Activated T-helper 2 cell treated with anti-CD3 and anti-CD28 coated beads, Interferon-gamma antibody, Interleukin-2, Interleukin-4, amounts not matched to agents 10 μg/mL and 5 μg/mL and 100 μg/mL, durations not matched to agents 14 hours and 24 hours and 36 hours (primary cell): Measurements from ENCODE around the gene ABTB1. TPM values are rescaled to one million over a fixed set of nuclear protein-coding genes. Genes with fewer than 3 reads are reported as not detected.

Experiments
- DNase-seq: peaks from one replicate; pipeline ENCODE4 v3.0.0; 2021; ENCODE audit warnings: low spot score
- H3K27ac Mint-ChIP-seq: one replicate; pipeline ENCODE4 v1.8.0; 2021; ENCODE audit warnings: mixed read lengths
- H3K27me3 Mint-ChIP-seq: one replicate; pipeline ENCODE4 v1.8.0; 2021; ENCODE audit warnings: low read depth, mixed read lengths
- H3K36me3 Mint-ChIP-seq: one replicate; pipeline ENCODE4 v1.8.0; 2021; ENCODE audit warnings: low read depth, mixed read lengths
- H3K4me1 Mint-ChIP-seq: one replicate; pipeline ENCODE4 v1.8.0; 2021; ENCODE audit warnings: low read depth, mixed read lengths
- H3K4me3 Mint-ChIP-seq: one replicate; pipeline ENCODE4 v1.8.0; 2021; ENCODE audit warnings: low read depth, mild to moderate bottlenecking, moderate library complexity, mixed read lengths
- H3K9me3 Mint-ChIP-seq: one replicate; pipeline ENCODE4 v1.8.0; 2021; ENCODE audit warnings: mixed read lengths
- intact Hi-C: fragments of 100-400 bp; cut with micrococcal nuclease; formaldehyde crosslinking; loops from one replicate; pipeline ENCODE4 v1.15.1; 2023
- total RNA-seq: library from RNA; stranded (reverse); gene quantifications from 2 replicates; pipeline ENCODE4 v1.2.3, GENCODE V29; 2022

The ABTB1 gene
- total RNA-seq, 1 donor from 2014 or later, result 11.7 TPM

DNA sequence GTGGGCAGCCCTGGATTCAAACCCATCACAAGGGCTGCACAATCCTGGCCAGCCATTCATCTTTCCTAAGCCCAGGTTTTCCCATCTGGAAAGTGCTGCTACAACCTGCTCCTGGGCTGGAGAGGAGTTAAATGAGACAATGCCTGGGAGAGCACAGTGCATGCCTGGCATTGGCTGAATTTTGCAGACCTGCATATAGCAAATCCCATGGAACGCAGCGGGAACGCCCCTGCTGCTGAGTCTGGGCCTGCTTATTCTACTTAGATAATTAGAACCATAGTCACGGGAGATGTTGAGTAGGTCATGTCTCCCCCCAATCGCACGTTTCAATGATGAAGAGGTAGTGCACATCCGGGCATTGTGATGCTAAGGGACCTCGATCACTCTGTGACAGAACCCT is 46.6 kb downstream of the ABTB1 start:
- H3K4me3 Mint-ChIP-seq, result no peak overlapping the region

DNA sequence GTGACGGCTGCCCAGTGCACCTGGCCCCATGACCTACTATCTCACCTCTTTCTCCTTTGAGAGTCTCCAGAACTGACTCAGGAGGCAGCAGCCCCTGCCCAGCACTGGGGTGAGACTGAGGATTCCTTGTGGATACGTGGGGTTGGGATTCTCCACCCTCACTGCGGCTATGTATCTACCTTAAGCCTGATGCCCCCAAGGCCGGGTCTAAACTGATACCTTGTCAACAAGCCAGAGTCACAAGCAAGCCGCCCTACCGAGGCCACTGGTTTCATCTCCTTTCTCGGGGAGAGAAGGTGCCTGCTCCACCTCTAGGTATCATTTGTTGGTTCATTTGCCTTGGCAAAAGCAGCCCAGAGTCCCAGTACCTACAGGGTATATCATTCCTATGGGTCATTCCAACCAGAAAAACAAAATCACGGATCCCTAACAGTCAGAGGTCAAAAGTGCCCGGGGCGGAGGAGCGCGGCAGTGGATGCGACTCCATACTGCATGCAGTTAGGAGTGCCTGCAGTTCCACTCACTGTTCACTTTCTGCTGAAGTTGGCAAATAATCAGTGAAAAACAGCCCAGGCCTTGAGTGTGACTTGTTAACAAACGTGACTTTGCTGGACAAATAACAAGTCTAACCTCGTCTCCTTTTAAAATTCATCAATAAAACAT is 47.5 kb downstream of the ABTB1 start:
- no peaks in the 10 kb centered on the region for H3K9me3 Mint-ChIP-seq
- no peak for DNase-seq
- no peak overlapping the region for H3K27ac Mint-ChIP-seq
- no peaks in the 10 kb centered on the region for H3K4me1 Mint-ChIP-seq
- no peaks in the 10 kb centered on the region for H3K36me3 Mint-ChIP-seq
- no peak overlapping the region for H3K4me3 Mint-ChIP-seq
- intact Hi-C loops, result no loop called here
- peaks cover 2% of the 10 kb centered on the region for H3K27me3 Mint-ChIP-seq

More for the DNA sequence above, 46.6 kb downstream of the ABTB1 start:
- intact Hi-C loops, result no loop called here
- no peak for DNase-seq
- peaks cover 1% of the 10 kb centered on the region for H3K27me3 Mint-ChIP-seq
- H3K9me3 Mint-ChIP-seq, result no peaks in the 10 kb centered on the region
- no peaks in the 10 kb centered on the region for H3K4me1 Mint-ChIP-seq
- H3K27ac Mint-ChIP-seq, result no peak overlapping the region
- no peaks in the 10 kb centered on the region for H3K36me3 Mint-ChIP-seq

DNA sequence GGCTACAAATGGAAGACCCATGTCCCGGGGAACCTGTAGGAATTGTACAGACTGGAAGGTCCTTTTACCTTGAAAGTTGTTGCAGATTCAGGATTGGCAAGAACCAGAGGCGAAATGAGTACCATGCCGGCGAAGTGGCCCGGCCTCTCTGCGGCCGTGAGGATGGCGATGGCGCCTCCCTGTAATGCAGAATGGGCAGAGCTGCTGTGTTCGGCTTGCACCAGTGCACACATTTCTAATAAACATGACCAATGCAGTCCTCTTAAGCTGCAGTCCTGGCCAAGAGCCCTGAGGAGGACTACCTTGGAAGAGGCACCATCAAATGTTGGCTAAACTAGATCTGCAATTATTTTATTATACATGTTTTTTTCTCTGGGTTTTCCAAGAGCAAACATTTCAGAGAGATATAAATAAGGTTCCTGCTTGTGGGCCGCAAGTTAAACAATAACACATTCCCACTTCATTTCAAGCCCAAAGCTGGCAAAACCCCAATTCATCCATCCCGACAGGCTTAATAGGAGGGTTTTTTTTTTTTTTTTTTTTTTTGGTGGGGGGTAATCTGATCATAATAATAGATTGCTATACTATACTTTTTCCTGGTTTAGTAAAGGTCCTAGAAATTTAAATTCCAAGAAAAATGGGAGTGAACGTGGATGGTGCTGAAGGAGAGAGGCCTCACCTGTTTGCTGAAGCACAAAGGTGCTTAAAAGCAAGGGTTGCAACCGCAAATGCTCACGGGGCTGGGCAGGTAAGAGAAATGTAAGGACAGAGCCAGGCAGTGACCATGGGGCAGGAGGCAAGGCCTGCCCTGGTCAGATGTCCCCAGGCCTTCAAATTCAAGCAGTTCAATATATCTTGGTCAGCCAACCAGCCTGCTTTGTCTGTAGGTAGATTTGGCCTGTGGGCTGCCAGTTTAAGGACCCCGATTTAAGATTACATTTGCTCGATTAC is 48.5 kb downstream of the ABTB1 start:
- Mint-ChIP-seq H3K4me3 (no peak overlapping the region), H3K27ac (no peak overlapping the region), H3K9me3 (no peaks in the 10 kb centered on the region), H3K27me3 (peaks cover 6% of the 10 kb centered on the region), H3K36me3 (no peaks in the 10 kb centered on the region), H3K4me1 (peaks cover 2% of the 10 kb centered on the region)
- intact Hi-C loops, result no loop called here
- DNase-seq, result no peak

DNA sequence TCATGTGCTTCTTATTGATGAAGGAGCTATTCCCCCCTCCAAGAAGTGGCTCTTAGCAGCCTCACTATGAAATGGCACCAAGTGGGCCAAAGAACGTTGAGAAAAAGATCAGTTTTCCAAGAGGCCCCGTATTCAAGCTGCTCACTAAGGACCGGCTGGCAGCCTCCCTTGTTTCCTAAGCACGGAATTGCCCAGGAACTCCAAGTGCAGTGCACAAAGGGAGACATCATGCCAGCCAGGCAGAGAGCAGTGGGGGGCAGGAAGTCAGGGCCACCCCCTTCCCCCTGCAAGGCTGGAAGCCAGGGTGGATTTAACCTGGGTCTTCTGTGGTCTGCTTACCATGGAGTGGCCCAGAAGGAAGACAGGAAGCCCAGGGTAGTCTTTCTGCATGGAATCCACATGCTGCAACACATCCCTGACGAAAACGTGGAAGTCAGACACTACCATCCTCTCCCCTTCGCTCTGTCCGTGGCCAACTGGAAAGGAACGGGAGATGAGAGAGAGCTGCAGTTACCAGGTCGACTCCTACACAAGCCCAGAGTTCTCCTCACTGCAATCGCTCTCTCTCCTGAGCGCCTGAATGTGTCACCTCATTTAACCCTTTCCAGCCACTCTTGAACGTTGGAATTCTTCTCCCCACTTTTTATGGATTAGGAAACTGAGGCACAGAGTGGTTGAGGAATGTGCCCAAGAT is 49.5 kb downstream of the ABTB1 start:
- Mint-ChIP-seq H3K4me1 (peaks cover 2% of the 10 kb centered on the region), H3K9me3 (no peaks in the 10 kb centered on the region), H3K4me3 (no peak overlapping the region), H3K27ac (no peak overlapping the region), H3K27me3 (peaks cover 6% of the 10 kb centered on the region), H3K36me3 (no peaks in the 10 kb centered on the region)
- DNase-seq, result no peak
- intact Hi-C loops, result no loop called here

DNA sequence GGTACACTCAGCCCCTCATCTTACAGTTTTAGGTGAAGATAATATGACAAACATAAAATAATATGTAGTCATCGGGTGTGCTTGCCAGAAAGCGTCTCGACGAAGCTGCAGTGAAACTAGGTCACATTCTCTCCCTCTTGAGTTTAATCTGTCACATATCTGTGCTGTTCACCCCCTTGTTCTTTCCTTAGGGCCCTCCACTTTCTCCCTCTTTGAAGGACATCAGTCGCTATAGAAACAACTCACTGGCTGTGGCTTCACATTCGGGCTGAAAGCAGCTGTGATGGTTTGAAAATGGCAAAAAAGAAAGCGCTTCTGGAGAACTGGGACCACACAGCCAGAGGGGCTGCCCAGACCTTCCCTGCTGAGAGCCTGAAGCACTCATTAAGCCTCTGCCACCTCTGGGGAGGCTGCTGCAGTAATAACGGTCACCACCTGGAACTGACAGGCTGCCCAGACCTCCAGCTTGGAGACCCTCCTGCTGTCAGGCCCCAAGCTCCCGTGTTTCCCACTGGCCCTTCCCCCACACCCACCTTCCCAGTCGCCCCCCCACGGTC is 50.3 kb downstream of the ABTB1 start:
- H3K27ac Mint-ChIP-seq, result no peak overlapping the region
- DNase-seq, result no peak
- no peaks in the 10 kb centered on the region for H3K9me3 Mint-ChIP-seq
- peaks cover 2% of the 10 kb centered on the region for H3K4me1 Mint-ChIP-seq
- intact Hi-C loops, result no loop called here
- H3K27me3 Mint-ChIP-seq, result peaks cover 6% of the 10 kb centered on the region
- no peaks in the 10 kb centered on the region for H3K36me3 Mint-ChIP-seq
- no peak overlapping the region for H3K4me3 Mint-ChIP-seq

DNA sequence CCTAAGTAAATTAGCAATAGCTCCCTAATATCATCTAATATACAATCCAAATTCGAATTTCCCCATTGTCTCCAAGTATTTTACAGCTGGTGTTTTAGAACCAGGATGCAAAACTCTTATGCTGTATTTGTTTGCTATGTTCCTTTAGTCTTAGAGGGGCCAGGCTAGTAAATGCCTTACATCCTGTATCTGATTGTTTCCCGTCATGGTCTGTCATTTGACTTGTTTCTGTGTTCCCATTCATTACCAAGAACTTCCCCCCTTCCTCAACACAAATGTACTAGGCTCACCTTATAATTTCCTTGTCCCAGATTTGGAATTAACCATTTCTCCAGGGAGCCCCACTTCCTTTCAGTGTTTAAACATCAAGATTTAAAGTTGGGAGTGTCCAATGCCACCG is 54.1 kb downstream of the ABTB1 start:
- H3K9me3 Mint-ChIP-seq, result no peaks in the 10 kb centered on the region
- intact Hi-C loops, result no loop called here
- H3K27me3 Mint-ChIP-seq, result peaks cover 15% of the 10 kb centered on the region
- no peak for DNase-seq
- H3K36me3 Mint-ChIP-seq, result no peaks in the 10 kb centered on the region
- no peak overlapping the region for H3K27ac Mint-ChIP-seq
- H3K4me1 Mint-ChIP-seq, result peaks cover 5% of the 10 kb centered on the region
- no peak overlapping the region for H3K4me3 Mint-ChIP-seq

DNA sequence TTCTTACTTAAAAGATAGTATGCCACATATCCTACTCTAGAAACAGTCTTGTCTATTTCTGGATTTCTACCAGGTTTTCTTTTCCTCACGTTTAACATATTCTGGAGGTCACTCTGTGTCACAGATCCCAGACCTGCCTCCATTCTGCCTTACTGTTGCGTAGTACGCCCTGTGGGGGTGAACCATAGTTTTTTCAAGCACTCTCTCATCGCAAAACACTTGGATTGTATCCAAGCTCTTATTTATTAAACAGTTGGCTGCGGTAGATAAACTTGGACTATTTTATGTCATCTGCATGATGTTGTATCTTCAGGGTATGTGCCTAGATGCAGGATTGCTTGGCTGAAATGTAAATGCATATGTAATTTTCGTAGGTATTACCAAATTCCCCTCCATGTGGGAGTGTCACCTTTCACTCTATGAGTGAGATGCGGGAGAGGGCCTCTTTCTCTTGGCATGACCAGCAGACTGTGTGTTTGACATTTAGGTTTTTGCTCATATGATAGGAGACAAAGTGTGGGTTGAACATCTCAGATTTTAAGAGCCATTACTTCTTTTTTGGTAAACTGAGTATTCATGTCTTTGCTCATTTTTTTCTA is 55.8 kb downstream of the ABTB1 start:
- H3K4me3 Mint-ChIP-seq, result no peak overlapping the region
- intact Hi-C loops, result no loop called here

DNA sequence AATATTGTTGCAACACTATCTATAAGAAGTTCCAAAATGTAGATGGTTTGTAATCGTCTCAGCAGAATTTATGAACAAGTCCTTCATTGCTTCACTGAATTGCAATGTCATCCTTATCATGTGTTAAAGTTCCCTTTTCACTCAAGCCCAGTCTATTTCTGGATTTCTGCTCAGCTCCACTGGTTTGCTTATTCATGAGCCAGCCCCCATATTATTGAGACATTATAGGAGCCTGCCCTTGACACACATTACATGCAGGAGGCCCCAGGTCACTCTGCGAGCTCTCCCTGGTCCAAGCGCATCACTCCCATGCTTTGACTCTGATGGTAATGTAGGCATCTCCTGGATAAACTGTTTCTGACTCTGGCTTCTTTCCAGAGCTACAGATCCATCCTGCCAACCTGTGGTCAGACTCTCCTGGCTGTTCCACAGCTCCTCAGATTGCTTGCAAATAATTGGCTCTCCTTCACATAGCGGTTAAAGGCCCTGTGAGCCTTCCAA is 56.9 kb downstream of the ABTB1 start:
- DNase-seq, result no peak
- Mint-ChIP-seq H3K27ac (no peak overlapping the region), H3K4me3 (no peak overlapping the region), H3K9me3 (no peaks in the 10 kb centered on the region), H3K36me3 (no peaks in the 10 kb centered on the region), H3K4me1 (peaks cover 6% of the 10 kb centered on the region), H3K27me3 (peaks cover 21% of the 10 kb centered on the region)
- intact Hi-C loops, result no loop called here

More for the DNA sequence above, 55.8 kb downstream of the ABTB1 start:
- H3K27me3 Mint-ChIP-seq, result peaks cover 19% of the 10 kb centered on the region
- H3K36me3 Mint-ChIP-seq, result no peaks in the 10 kb centered on the region
- H3K9me3 Mint-ChIP-seq, result no peaks in the 10 kb centered on the region
- H3K4me1 Mint-ChIP-seq, result peaks cover 5% of the 10 kb centered on the region
- DNase-seq, result no peak
- H3K27ac Mint-ChIP-seq, result no peak overlapping the region

DNA sequence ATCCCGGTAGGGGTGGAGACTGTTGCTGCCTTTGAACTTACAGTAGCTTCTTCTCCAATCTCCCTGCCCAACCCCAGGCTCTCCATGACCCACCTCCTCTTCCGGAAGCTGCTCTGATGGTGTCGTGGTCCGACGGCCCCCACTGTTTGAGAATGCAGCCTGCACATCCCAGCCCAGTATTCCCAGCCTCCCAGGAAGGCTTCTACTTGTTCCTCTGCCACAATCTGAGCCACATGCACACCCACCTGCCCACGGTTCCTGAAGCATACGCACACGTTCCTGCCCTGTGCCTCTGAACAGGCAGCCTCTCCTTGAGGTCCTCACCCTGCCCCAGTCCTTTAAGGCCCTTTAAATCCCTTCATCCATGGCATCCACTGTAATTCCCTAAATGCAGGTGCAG is 57.4 kb downstream of the ABTB1 start:
- Mint-ChIP-seq H3K36me3 (no peaks in the 10 kb centered on the region), H3K4me1 (peaks cover 10% of the 10 kb centered on the region), H3K27me3 (peaks cover 25% of the 10 kb centered on the region), H3K4me3 (no peak overlapping the region), H3K9me3 (no peaks in the 10 kb centered on the region), H3K27ac (no peak overlapping the region)
- intact Hi-C loops, result no loop called here
- DNase-seq, result no peak

Other genes with a start within 250 kb of the ABTB1 start
- gene TPRA1, start 82.2 kb upstream of the ABTB1 start, total RNA-seq, result 36.0 and 37.1 TPM in 2 replicates
- 196 and 215 TPM in 2 replicates for gene MCM2, start 74.5 kb upstream of the ABTB1 start, total RNA-seq
- gene PODXL2, start 43.8 kb upstream of the ABTB1 start, total RNA-seq, result 3.5 and 3.9 TPM in 2 replicates
- gene MGLL, start 149.6 kb downstream of the ABTB1 start, total RNA-seq, result 6.5 and 6.6 TPM in 2 replicates
- 0.05 TPM in 1 of 2 replicates, not detected in the other for gene KBTBD12, start 242.3 kb downstream of the ABTB1 start, total RNA-seq